CD4-positive, alpha-beta memory T cell (primary cell): ENCODE data around the gene HSDL2. TPM values are rescaled to one million over a fixed set of nuclear protein-coding genes. Genes with fewer than 3 reads are reported as not detected.
"Not testable (repeated sequence)": the region's sequence is repeated elsewhere in the genome, so short reads cannot be mapped to it uniquely, and the experiment has no call there.

Source experiments
- CTCF ChIA-PET: fragments of 350-600 bp; sonication (Branson Sonifier 250); formaldehyde crosslinking; loops from one replicate; lab custom pipeline; 2021; ENCODE audit warnings: inconsistent platforms; ENCODE audit not compliant: partially characterized antibody; lab: Charles Lee
- POLR2A ChIA-PET: fragments of 350-600 bp; sonication (Branson Sonifier 250); formaldehyde crosslinking; loops from one replicate; lab custom pipeline; 2021; ENCODE audit not compliant: partially characterized antibody; lab: Charles Lee
- DNase-seq, 5 donors: peaks; one replicate each; pipeline versions ENCODE4 v3.0.0 to v3.0.0-alpha.2; 2020 to 2022; ENCODE audit warnings: mixed read lengths in 1 of 5
- H3K27ac ChIP-seq: one replicate; pipeline ENCODE4 v1.7.0; 2013; ENCODE audit warnings: low read depth, low read length
- H3K27me3 ChIP-seq: 2 replicates; pipeline ENCODE4 v1.7.0; 2013; ENCODE audit warnings: mild to moderate bottlenecking, low read length, moderate library complexity; ENCODE audit not compliant: insufficient read depth
- H3K36me3 ChIP-seq: 2 replicates; pipeline ENCODE4 v1.7.0; 2013; ENCODE audit warnings: mild to moderate bottlenecking, low read length, moderate library complexity; ENCODE audit not compliant: insufficient read depth
- H3K4me1 ChIP-seq: 2 replicates; pipeline ENCODE4 v1.7.0; 2013; ENCODE audit warnings: mild to moderate bottlenecking, low read length, moderate library complexity; ENCODE audit not compliant: insufficient read depth
- H3K4me3 ChIP-seq, 2 donors: one replicate each; pipeline ENCODE4 v1.7.0; 2013; ENCODE audit warnings: low read length in 2 of 2, mild to moderate bottlenecking in 1 of 2
- H3K9me3 ChIP-seq, 2 donors: one replicate each; pipeline ENCODE4 v1.7.0; 2013; ENCODE audit warnings: low read length in 2 of 2, control low read depth in 1 of 2; ENCODE audit not compliant: control insufficient read depth in 1 of 2
- H3K27ac Mint-ChIP-seq, 7 donors: one replicate each; pipeline ENCODE4 v1.8.0; 2020 to 2021; ENCODE audit warnings: mixed read lengths in 7 of 7, mild to moderate bottlenecking in 6 of 7, inconsistent platforms in 3 of 7, moderate library complexity in 3 of 7
- H3K27me3 Mint-ChIP-seq, 2 donors: one replicate each; pipeline ENCODE4 v1.8.0; 2020 to 2021; ENCODE audit warnings: mixed read lengths in 2 of 2
- H3K36me3 Mint-ChIP-seq, 2 donors: one replicate each; pipeline ENCODE4 v1.8.0; 2020 to 2021; ENCODE audit warnings: mixed read lengths in 2 of 2, inconsistent platforms in 1 of 2, mild to moderate bottlenecking in 1 of 2
- H3K4me1 Mint-ChIP-seq, 4 donors: one replicate each; pipeline ENCODE4 v1.8.0; 2020 to 2021; ENCODE audit warnings: mixed read lengths in 4 of 4, mild to moderate bottlenecking in 1 of 4
- H3K4me3 Mint-ChIP-seq, 8 donors: one replicate each; pipeline ENCODE4 v1.8.0; 2020 to 2021; ENCODE audit warnings: mixed read lengths in 8 of 8, mild to moderate bottlenecking in 7 of 8, moderate library complexity in 6 of 8, inconsistent platforms in 3 of 8
- H3K9me3 Mint-ChIP-seq, 8 donors: one replicate each; pipeline ENCODE4 v1.8.0; 2020 to 2021; ENCODE audit warnings: mixed read lengths in 8 of 8, mild to moderate bottlenecking in 5 of 8, inconsistent platforms in 3 of 8, moderate library complexity in 1 of 8
- intact Hi-C: fragments of 100-400 bp; cut with micrococcal nuclease; formaldehyde crosslinking; loops from one replicate; pipeline ENCODE4 v1.15.1; 2023
- polyA plus RNA-seq, 2 donors: library from polyadenylated mRNA; unstranded; fragments of 300-500 nt; fragmentation: Illumina TruSeq; gene quantifications; one replicate each; pipeline ENCODE4 v1.2.3, GENCODE V29; 2021
- total RNA-seq, 2 experiments: library from RNA; stranded (reverse); gene quantifications; one replicate each; pipeline ENCODE4 v1.2.3, GENCODE V29; 2021

HSDL2 gene
- total and polyA plus RNA-seq, 4 experiments from 2014 or later: 12.4 to 21.7 (median 15.0) TPM

- Histone ChIP-seq H3K27ac (no peak overlapping the region), H3K4me3 (no peak overlapping the region), H3K9me3 (no peaks in the 10 kb centered on the region), H3K4me1 (no peaks in the 10 kb centered on the region), H3K27me3 (no peaks in the 10 kb centered on the region), H3K36me3 (no peaks in the 10 kb centered on the region)
- Mint-ChIP-seq H3K9me3 (peaks cover 0 to 36% (median 14%) of the 10 kb centered on the region in 8 donors), H3K27ac (no peak overlapping the region), H3K36me3 (peaks cover 4 to 5% of the 10 kb centered on the region in 2 donors), H3K4me3 (no peak overlapping the region), H3K27me3 (peaks cover 0 to 4% of the 10 kb centered on the region in 2 donors), H3K4me1 (no peaks in the 10 kb centered on the region)
- POLR2A ChIA-PET: no interaction called here
- CTCF ChIA-PET: interaction anchor here (1.0 to 2.1 kb wide), 3 partner anchors 9 to 272 kb away, joined by 3 to 8 read pairs (median 4); no protein-coding TSS in a partner anchor
- intact Hi-C loops: loop anchor here (10.0 kb wide), 1 partner anchor 855 kb away; the partner anchor contains the start of genes FKBP15 and SLC31A1
- DNase-seq: no peak
These were observed 10.1 kb upstream of the HSDL2 start for GRCh38 chr9:112369817-112370216.

GRCh38 chr9:112371060-112371459 lies 8.8 kb upstream of the HSDL2 start:
- intact Hi-C loops: loop anchor here (10.0 kb wide), 1 partner anchor 854 kb away; the partner anchor contains the start of genes FKBP15 and SLC31A1
- no peaks in the 10 kb centered on the region for H3K36me3 ChIP-seq
- Mint-ChIP-seq H3K36me3 (peaks cover 5 to 11% of the 10 kb centered on the region in 2 donors), H3K4me3 (no peak overlapping the region), H3K27me3 (no peaks in the 10 kb centered on the region), H3K4me1 (no peaks in the 10 kb centered on the region), H3K9me3 (peaks cover 0 to 28% (median 12%) of the 10 kb centered on the region in 8 donors), H3K27ac (no peak overlapping the region)
- H3K9me3 ChIP-seq: no peaks in the 10 kb centered on the region
- ChIA-PET CTCF (interaction anchor here (0.5 to 2.1 kb wide), 3 partner anchors 10 to 545 kb away, joined by 3 to 8 read pairs (median 3); no protein-coding TSS in a partner anchor), POLR2A (interaction anchor here (0.6 kb wide), 1 partner anchor 38 kb away, joined by 4 read pairs; the partner anchor contains the start of gene PTBP3)
- H3K4me3 ChIP-seq: no peak overlapping the region
- no peak for DNase-seq
- H3K27me3 ChIP-seq: no peaks in the 10 kb centered on the region
- H3K27ac ChIP-seq: no peak overlapping the region
- no peaks in the 10 kb centered on the region for H3K4me1 ChIP-seq

GRCh38 chr9:112373666-112374065 lies 6.2 kb upstream of the HSDL2 start:
- CTCF ChIA-PET, H3K4me3 Mint-ChIP-seq, H3K27ac ChIP-seq, DNase-seq, H3K27me3 Mint-ChIP-seq, H3K9me3 ChIP-seq, H3K27ac Mint-ChIP-seq, H3K27me3 ChIP-seq, H3K36me3 ChIP-seq, H3K4me3 ChIP-seq: not testable (repeated sequence)
- POLR2A ChIA-PET: interaction anchor here (0.6 kb wide), 1 partner anchor 359 kb away, joined by 5 read pairs; no protein-coding TSS in a partner anchor
- Mint-ChIP-seq H3K36me3 (peaks cover 9 to 11% of the 10 kb centered on the region in 2 donors), H3K9me3 (peaks cover 0 to 20% (median 6%) of the 10 kb centered on the region in 8 donors), H3K4me1 (peaks cover 17 to 25% (median 21%) of the 10 kb centered on the region in 4 donors)
- intact Hi-C loops: loop anchor here (10.0 kb wide), 1 partner anchor 851 kb away; the partner anchor contains the start of genes FKBP15 and SLC31A1
- H3K4me1 ChIP-seq: peaks cover 23% of the 10 kb centered on the region

GRCh38 chr9:112374232-112374631 lies 5.7 kb upstream of the HSDL2 start:
- H3K36me3 ChIP-seq, H3K9me3 ChIP-seq, H3K4me3 Mint-ChIP-seq, H3K4me3 ChIP-seq, CTCF ChIA-PET, DNase-seq, H3K27me3 Mint-ChIP-seq, POLR2A ChIA-PET, H3K27ac Mint-ChIP-seq, H3K27ac ChIP-seq, H3K27me3 ChIP-seq: not testable (repeated sequence)
- peaks cover 23% of the 10 kb centered on the region for H3K4me1 ChIP-seq
- intact Hi-C loops: loop anchor here (10.0 kb wide), 1 partner anchor 851 kb away; the partner anchor contains the start of genes FKBP15 and SLC31A1
- H3K4me1 Mint-ChIP-seq: peaks cover 19 to 29% (median 25%) of the 10 kb centered on the region in 4 donors
- H3K36me3 Mint-ChIP-seq: peaks cover 11 to 14% of the 10 kb centered on the region in 2 donors
- peaks cover 0 to 19% (median 5%) of the 10 kb centered on the region in 8 donors for H3K9me3 Mint-ChIP-seq

- Mint-ChIP-seq H3K36me3 (peaks cover 11 to 17% of the 10 kb centered on the region in 2 donors), H3K4me3 (no peak overlapping the region), H3K27me3 (no peaks in the 10 kb centered on the region), H3K9me3 (peaks cover 0 to 10% (median 0%) of the 10 kb centered on the region in 8 donors), H3K27ac (no peak overlapping the region), H3K4me1 (peaks cover 19 to 37% (median 26%) of the 10 kb centered on the region in 4 donors)
- no peak overlapping the region for H3K27ac ChIP-seq
- POLR2A ChIA-PET: no interaction called here
- H3K27me3 ChIP-seq: no peaks in the 10 kb centered on the region
- intact Hi-C loops: loop anchor here (5.0 to 10.0 kb wide), 2 partner anchors 849 to 893 kb away; partner anchors contain the start of genes ECPAS, FKBP15 and SLC31A1
- no peak for DNase-seq
- CTCF ChIA-PET: no interaction called here
- H3K9me3 ChIP-seq: no peaks in the 10 kb centered on the region
- no peak overlapping the region for H3K4me3 ChIP-seq
- peaks cover 23% of the 10 kb centered on the region for H3K4me1 ChIP-seq
- no peaks in the 10 kb centered on the region for H3K36me3 ChIP-seq
These were observed 4.5 kb upstream of the HSDL2 start for GRCh38 chr9:112375361-112375760.

- Histone ChIP-seq H3K4me1 (peaks cover 23% of the 10 kb centered on the region), H3K27me3 (no peaks in the 10 kb centered on the region), H3K4me3 (no peak overlapping the region), H3K27ac (no peak overlapping the region), H3K9me3 (no peaks in the 10 kb centered on the region), H3K36me3 (no peaks in the 10 kb centered on the region)
- Mint-ChIP-seq H3K9me3 (peaks cover 0 to 2% (median 0%) of the 10 kb centered on the region in 8 donors), H3K4me3 (peak overlapping the region in 5 of 8 donors; percentile 17 to 100 (median 47)), H3K4me1 (peaks cover 28 to 52% (median 36%) of the 10 kb centered on the region in 4 donors), H3K27me3 (no peaks in the 10 kb centered on the region), H3K36me3 (peaks cover 11 to 20% of the 10 kb centered on the region in 2 donors), H3K27ac (peak overlapping the region in 1 of 7 donors; percentile 48)
- CTCF ChIA-PET: interaction anchor here (2.1 kb wide), 1 partner anchor 16 kb away, joined by 6 read pairs; no protein-coding TSS in a partner anchor
- POLR2A ChIA-PET: no interaction called here
- intact Hi-C loops: loop anchor here (5.0 to 10.0 kb wide), 2 partner anchors 848 to 895 kb away; partner anchors contain the start of genes ECPAS, FKBP15 and SLC31A1
- DNase-seq: peak in 3 of 5 donors; percentile 7 to 18 (median 8)
These were observed 2.8 kb upstream of the HSDL2 start for GRCh38 chr9:112377087-112377486.
